SW480 (cell line): Measurements from ENCODE around the gene KCNQ1.
A peak's percentile ranks its signal among the peaks of the same experiment; 100 is the strongest.

Source experiments
- DNase-seq: peaks from one replicate; pipeline ENCODE4 v3.0.0-alpha.2; 2016; ENCODE audit warnings: low spot score

The KCNQ1 gene

GRCh38 chr11:2521733-2522630, 77.2 kb downstream of the KCNQ1 start:
- DNase-seq, result no peak

- DNase-seq, result no peak
Observed at GRCh38 chr11:2522631-2523255, 77.9 kb downstream of the KCNQ1 start.

DNA sequence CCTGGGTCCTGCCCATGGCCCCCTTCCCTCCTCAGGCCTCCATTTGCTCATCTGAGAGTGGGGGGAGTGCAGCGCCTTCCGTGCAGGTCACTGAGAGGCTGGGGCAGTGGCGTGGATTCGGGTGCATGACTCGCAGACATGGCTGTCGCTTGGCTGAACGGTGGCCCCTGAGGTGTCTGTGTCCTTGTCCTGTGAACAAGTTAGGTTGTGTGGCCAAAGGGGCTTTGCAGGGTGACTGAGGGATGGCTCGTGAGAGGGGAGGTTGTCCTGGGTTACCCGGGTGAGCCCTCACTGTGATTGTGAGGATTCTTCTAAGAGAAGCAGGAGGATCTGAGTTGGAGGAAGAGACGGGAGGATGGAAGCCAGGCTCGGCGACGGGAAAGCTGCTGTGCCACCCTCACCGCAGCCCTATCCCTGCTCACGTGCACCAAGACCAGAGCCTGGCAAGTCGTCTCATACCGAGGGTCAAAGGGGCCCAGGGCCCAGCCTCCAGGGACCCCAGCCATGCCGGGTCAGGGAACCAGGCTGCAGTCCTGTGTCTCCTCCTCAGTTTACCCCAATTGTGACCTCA, 79.1 kb downstream of the KCNQ1 start:
- DNase-seq, result no peak

- no peak for DNase-seq
Observed at GRCh38 chr11:2524446-2525165, 79.8 kb downstream of the KCNQ1 start.

GRCh38 chr11:2525166-2525861, 80.5 kb downstream of the KCNQ1 start:
- no peak for DNase-seq

DNA sequence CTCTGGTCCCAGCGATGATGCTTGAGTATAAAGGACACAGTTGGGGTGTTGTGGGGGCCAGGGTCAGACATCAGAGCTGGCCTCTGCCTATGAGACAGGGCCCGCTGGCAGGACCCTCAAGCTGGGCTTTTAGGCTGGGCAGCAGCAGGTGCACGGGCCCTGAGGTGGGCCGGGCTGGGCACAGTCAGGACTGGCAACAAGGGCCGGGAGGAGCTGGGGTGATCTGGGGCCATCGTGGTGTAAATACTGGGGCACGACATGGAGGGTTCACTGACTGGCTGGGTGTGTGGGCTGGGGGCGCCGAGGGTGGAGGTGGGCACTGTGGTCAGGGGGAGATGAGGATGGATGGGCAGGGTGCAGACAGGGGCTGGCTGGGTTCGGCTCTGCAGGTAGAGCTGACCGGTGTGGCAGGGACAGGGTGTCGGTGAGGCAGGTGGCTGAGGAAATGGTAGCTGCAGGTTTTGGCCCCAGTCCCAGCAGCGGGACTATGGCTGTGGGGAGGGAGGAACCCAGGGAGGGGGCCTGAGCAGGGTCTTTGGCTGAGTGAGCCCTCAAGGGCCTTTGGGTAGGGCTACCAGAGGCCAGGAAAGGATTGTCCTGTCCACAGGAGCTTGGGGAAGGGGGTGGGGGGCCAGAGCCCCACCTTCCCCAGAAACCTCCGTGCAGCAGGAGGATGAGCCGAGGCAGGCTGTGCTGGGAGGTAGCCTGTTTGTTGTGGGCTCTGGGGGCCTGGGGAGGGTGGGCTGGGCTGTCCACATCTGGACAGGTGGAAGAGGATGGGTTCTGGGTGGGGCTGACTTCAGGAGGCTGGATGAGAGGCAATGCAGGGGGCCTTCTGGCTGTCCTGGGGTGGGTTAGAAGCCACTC, 81.4 kb downstream of the KCNQ1 start:
- DNase-seq, result no peak

DNA sequence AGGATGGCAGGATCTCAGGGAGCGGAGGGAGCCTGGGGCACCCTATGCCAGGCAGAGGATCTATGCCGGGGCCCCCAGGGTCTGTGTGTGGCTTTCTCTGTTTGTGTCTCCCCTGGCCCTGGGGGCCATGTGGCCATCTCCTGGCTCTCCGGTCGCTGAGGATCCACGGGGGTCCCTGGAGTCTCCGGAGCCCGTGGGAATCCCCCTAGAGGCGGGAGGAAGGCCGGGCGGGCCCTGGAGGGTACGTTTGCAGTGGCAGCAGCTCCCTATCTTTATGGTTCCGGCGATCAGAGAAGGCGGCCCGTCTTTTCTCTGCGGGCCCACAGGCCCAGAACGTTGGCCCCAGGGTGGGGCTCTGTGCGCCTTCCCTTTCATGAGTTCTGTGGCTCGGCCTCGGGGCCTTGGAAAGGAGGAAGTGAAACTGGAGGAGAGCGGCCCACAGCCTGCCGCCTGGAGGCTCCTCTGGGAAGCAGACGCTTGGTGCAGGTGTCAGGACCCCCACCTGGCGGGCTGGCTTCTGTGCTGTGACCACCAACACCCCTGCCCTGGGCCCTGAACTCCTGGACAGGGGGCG, 82.1 kb downstream of the KCNQ1 start:
- DNase-seq, result no peak

- no peak for DNase-seq
Observed at GRCh38 chr11:2527621-2528291, 82.9 kb downstream of the KCNQ1 start.

DNA sequence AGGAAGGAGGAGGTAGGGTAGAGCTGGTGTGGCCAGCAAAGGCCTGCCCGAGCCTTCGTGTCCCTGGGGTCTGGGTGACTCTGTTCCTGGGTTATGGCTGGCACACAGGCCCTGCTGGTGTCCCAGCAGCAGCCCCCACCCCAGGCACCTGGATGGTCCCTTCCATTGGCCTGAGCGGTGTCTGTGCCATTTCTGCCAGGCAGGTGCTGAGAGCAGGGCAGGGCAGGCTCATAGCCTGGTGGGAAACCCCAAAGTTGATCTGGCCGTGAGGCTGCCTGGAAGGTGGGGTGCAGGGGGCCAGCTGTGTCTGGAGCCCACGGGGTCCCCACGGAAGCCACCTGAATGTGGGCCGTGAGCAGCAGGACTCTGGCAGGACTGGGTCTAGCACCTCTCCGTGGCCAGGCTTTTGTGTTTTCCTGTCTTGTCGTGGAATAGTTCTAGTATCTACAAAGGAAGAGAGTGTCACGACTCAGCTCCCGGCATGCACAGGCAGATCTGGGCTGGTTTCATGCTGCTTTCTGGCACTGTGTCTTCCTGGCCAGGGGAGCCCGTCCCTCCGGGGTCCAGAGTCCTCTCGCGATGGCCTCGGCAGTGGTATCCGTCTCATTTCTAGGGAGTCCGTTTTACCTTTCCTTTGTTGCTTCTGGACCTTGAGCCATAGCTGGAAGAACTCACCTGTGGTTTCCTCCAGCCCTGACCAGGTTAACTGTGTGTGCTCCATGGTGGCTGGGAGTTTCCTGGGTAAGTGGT, 83.7 kb downstream of the KCNQ1 start:
- DNase-seq, result no peak

- no peak for DNase-seq
Observed at GRCh38 chr11:2529173-2529572, 84.4 kb downstream of the KCNQ1 start.

DNA sequence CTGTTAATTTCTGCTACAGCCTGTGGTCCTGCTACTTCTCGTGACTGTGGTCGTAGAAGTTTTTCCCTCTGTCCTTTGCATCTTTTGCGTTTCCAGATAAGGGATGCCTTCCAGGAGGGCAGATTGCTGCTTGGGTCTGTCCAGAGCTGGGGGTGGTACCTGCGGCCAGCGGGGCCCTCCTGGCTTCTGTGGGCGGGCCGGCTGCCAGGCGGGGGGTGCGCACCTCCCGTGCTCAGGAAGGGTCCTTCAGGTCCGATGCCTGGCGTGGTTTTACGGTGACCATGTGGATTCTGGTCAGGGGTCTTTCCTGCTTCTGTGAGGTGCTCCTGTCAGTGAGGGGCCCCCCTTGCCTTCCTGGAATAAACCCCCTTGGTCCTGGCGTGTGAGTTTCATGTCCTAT, 84.8 kb downstream of the KCNQ1 start:
- no peak for DNase-seq

DNA sequence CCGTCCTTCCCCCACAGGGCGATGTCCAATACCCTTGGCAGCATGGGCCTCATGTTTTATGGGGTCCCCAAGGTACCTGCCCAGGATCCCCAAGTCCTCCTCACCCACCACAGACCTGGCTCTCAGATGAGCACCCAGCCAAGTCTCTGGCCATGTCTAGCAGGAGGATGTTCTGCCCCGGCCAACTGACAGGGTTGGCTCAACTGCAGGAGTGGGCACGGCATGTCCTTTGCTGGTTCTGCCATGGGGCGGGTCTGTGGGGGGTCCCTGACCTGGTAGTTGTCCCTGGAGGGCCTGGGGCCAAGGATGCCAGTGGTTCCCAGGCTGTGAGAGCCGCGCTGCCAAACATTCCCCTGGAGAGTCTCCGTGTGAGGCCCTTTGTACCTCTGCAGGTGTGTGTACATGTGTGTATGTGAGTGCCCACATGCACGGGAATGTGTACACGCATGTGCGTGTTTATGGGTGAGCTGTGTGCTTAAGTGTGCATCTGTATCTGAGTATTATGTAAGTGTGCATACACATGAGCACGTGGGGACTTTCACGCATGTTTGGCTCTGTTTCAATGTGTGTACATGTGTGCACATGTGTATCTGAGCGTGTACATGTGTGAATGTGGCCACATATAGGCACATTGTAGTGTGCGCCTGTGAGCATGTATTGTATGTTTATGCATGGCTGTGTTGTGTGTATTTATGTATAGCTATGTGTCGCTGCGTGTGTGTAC, 85.5 kb downstream of the KCNQ1 start:
- DNase-seq, result no peak

DNA sequence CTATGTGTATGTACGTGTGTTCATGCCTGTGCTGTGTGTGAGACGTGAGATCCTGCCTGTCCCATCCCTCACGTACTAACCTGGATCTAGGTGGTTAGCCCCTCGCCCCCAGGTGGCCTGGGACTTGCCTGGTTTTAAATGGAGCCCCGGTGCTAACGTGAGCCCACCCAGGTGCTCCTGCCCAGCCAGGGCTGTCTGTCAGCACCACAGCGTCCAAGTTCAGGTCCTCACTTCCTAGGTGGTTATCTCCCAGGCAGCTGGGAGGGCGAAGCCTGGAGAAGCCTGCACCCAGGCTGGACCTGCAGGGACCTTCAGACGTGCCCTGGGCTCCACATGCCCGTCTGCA, 86.0 kb downstream of the KCNQ1 start:
- DNase-seq, result no peak

DNA sequence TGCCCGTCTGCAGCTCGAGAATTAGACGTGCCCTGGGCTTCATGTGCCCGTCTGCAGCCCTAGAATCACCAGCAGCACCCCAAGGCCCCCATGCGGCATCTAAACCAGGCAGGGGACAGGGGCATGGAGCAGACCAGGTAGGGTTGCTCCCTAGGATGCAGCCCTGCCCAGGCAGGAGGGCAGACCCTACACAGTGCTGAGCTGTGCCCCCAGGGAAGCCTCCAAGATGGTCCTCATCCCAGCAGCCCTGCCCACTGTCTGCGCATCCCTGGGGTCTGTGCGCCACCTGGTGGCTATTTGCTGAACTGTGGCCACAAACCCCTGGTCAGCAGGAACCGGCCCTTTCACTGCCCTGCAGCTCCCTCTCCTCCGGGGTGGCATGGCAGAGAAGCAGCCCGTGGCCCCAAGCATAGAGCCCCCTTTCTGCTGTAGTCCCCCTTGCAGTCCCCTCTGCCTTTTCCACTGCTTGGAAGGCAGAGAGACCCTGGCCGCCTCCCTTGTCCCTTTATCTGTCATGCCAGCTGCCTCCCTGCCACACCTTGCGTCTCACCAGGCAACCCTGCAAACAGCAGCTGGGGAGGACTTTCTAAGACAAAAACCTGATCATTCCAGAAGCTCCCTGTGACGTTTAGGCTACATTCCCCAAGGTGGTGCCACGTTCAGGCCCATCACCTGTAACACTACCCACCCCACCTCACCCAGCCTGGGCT, 86.6 kb downstream of the KCNQ1 start:
- DNase-seq, result peak; percentile 29

GRCh38 chr11:2531987-2532703, 87.3 kb downstream of the KCNQ1 start:
- no peak for DNase-seq

GRCh38 chr11:2532704-2533586, 88.1 kb downstream of the KCNQ1 start:
- DNase-seq, result peak; percentile 88
